Panc1 (cell line): Measurements from ENCODE around the gene RARB. TPM values are rescaled to one million over a fixed set of nuclear protein-coding genes. Genes with fewer than 3 reads are reported as not detected.

ENCODE experiments used
- ATAC-seq: fragments of 200-7000 bp; cut with Tn5 transposase; 2 replicates; pipeline ENCODE4 v1.9.1; 2020; ENCODE audit warnings: mild to moderate bottlenecking, moderate library complexity
- BruUV-seq: library from RNA; stranded (reverse); fragments of 400-500 nt; replicated peaks from 2 replicates; lab custom pipeline; 2021; lab: Mats Ljungman, UMichigan
- CTCF ChIA-PET: fragments of 300-600 bp; sonication (Branson Sonifier 250); formaldehyde crosslinking; loops from one replicate; lab custom pipeline; 2022; ENCODE audit warnings: antibody characterized with exemption; lab: Charles Lee
- POLR2A ChIA-PET: fragments of 300-600 bp; sonication (Branson Sonifier 250); formaldehyde crosslinking; loops from one replicate; lab custom pipeline; 2022; ENCODE audit warnings: antibody characterized with exemption; lab: Charles Lee
- DNase-seq: peaks from one replicate; pipeline ENCODE4 v3.0.0-alpha.2; 2010; ENCODE audit warnings: low read depth, low spot score
- H3K27ac ChIP-seq: 2 replicates; pipeline ENCODE4 v1.5.1; 2011; ENCODE audit warnings: mild to moderate bottlenecking, low read length, inconsistent platforms
- H3K27me3 ChIP-seq: fragments of 200-500 bp; sonication (Bioruptor generic); 2 replicates; pipeline ENCODE4 v1.6.0; 2014; ENCODE audit warnings: low read length, inconsistent platforms; ENCODE audit not compliant: control insufficient read depth, insufficient read depth
- H3K36me3 ChIP-seq: fragments of 200-500 bp; sonication (Bioruptor generic); 2 replicates; pipeline ENCODE4 v1.5.1; 2014; ENCODE audit warnings: inconsistent platforms, mild to moderate bottlenecking, low read length, moderate library complexity; ENCODE audit not compliant: control insufficient read depth, insufficient read depth
- H3K4me1 ChIP-seq: 2 replicates; pipeline ENCODE4 v1.5.1; 2011; ENCODE audit warnings: inconsistent platforms, mild to moderate bottlenecking, low read length, moderate library complexity; ENCODE audit not compliant: control insufficient read depth, insufficient read depth
- H3K4me3 ChIP-seq, 2 experiments: 2 replicates each; pipeline ENCODE4 v1.5.1; 2011 to 2012; ENCODE audit warnings: low read depth in 2 of 2, low read length in 2 of 2, mild to moderate bottlenecking in 2 of 2, inconsistent platforms in 1 of 2, moderate library complexity in 1 of 2
- H3K9me3 ChIP-seq: fragments of 200-500 bp; sonication (Bioruptor generic); 2 replicates; pipeline ENCODE4 v1.5.1; 2014; ENCODE audit warnings: low read depth, mild to moderate bottlenecking, inconsistent platforms, low read length, moderate library complexity; ENCODE audit not compliant: control insufficient read depth, insufficient read depth
- CTCF ChIP-seq: fragments of 450-650 bp; IDR thresholded peaks from 2 replicates; pipeline ENCODE4 v1.5.1; 2017; ENCODE audit warnings: mild to moderate bottlenecking
- POLR2AphosphoS5 ChIP-seq: IDR thresholded peaks from 2 replicates; pipeline ENCODE4 v1.6.1; 2012; ENCODE audit warnings: mild to moderate bottlenecking, low read depth, low read length, moderate library complexity
- SIN3A ChIP-seq: IDR thresholded peaks from 2 replicates; pipeline ENCODE4 v1.6.1; 2012; ENCODE audit warnings: low read depth, mild to moderate bottlenecking, low read length, moderate library complexity, borderline replicate concordance; ENCODE audit not compliant: insufficient read depth
- TCF7L2 ChIP-seq: IDR thresholded peaks from 2 replicates; pipeline ENCODE4 v1.6.1; 2011; ENCODE audit warnings: mild to moderate bottlenecking, low read depth, low read length, inconsistent platforms
- in situ Hi-C: cut with HindIII; loops from 2 replicates; pipeline ENCODE4 v1.10.0; 2016; ENCODE audit warnings: low sequenced_read_pairs, low pct_unique_long_range_greater_than_20kb
- intact Hi-C: fragments of 100-400 bp; cut with micrococcal nuclease; formaldehyde crosslinking; loops from one replicate; pipeline ENCODE4 v1.10.0; 2022; ENCODE audit not compliant: unreplicated experiment
- total RNA-seq: library from RNA; stranded (reverse); gene quantifications from one replicate; pipeline ENCODE4 v1.2.1, GENCODE V29; 2021; ENCODE audit not compliant: unreplicated experiment
- TF ChIP-seq, protein P1 (sequence below), 2 experiments: IDR thresholded peaks; 2 replicates each; pipeline ENCODE4 v1.6.1; 2011 to 2012; ENCODE audit warnings: low read depth in 2 of 2, control low read depth in 1 of 2, low read length in 1 of 2, mild to moderate bottlenecking in 1 of 2, moderate library complexity in 1 of 2; ENCODE audit not compliant: insufficient read depth in 1 of 2

RARB gene
- total RNA-seq, 1 experiment from 2014 or later: not detected

DNA sequence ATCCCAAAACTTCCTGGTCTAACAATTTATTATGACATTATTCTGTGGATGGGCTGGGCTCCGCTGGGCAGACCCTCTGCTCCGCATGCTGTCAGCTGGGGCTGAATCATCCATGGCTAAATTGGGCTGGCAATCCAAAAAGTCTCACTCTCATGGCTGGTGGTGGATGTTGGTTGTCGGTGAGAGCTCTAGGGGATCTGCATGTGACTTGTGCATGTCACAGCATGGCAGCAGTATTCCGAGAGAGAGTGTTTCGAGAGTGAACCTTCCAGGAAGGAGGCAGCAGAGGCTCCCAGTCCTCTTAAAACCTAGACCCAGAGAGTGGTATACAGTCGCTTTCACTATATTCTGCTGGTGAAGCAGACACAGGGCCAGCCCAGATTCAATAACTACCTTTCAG lies 9.9 kb downstream of the RARB start:
- no peaks in the 10 kb centered on the region for H3K4me1 ChIP-seq
- in situ Hi-C loops: no loop called here
- POLR2A ChIA-PET: no interaction called here

GRCh38 chr3:25438791-25439555 lies 10.9 kb downstream of the RARB start:
- ATAC-seq: no peak
- TF ChIP-seq POLR2AphosphoS5 (no peak), SIN3A (no peak), CTCF (no peak), TCF7L2 (no peak)
- TF ChIP-seq, protein P1, sequence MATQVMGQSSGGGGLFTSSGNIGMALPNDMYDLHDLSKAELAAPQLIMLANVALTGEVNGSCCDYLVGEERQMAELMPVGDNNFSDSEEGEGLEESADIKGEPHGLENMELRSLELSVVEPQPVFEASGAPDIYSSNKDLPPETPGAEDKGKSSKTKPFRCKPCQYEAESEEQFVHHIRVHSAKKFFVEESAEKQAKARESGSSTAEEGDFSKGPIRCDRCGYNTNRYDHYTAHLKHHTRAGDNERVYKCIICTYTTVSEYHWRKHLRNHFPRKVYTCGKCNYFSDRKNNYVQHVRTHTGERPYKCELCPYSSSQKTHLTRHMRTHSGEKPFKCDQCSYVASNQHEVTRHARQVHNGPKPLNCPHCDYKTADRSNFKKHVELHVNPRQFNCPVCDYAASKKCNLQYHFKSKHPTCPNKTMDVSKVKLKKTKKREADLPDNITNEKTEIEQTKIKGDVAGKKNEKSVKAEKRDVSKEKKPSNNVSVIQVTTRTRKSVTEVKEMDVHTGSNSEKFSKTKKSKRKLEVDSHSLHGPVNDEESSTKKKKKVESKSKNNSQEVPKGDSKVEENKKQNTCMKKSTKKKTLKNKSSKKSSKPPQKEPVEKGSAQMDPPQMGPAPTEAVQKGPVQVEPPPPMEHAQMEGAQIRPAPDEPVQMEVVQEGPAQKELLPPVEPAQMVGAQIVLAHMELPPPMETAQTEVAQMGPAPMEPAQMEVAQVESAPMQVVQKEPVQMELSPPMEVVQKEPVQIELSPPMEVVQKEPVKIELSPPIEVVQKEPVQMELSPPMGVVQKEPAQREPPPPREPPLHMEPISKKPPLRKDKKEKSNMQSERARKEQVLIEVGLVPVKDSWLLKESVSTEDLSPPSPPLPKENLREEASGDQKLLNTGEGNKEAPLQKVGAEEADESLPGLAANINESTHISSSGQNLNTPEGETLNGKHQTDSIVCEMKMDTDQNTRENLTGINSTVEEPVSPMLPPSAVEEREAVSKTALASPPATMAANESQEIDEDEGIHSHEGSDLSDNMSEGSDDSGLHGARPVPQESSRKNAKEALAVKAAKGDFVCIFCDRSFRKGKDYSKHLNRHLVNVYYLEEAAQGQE (IDR thresholded peaks at IDR 0.05; ENCODE audit: insufficient read depth in 1 of 2, low read depth in 2 of 2, low read length in 1 of 2): no peak
- ChIA-PET POLR2A (no interaction called here), CTCF (no interaction called here)
- no peaks in the 10 kb centered on the region; the same call in 1 of the 2 replicates for H3K27me3 ChIP-seq
- no peaks in the 10 kb centered on the region for H3K36me3 ChIP-seq
- no peak for DNase-seq
- no peaks in the 10 kb centered on the region for H3K4me1 ChIP-seq
- BruUV-seq: no TSS peak
- in situ Hi-C loops (no loop called here), intact Hi-C loops (no loop called here)
- no peaks in the 10 kb centered on the region for H3K9me3 ChIP-seq
- H3K27ac ChIP-seq: no peak overlapping the region
- H3K4me3 ChIP-seq: no peak overlapping the region

More for the DNA sequence above, 9.9 kb downstream of the RARB start:
- Histone ChIP-seq H3K4me3 (no peak overlapping the region), H3K9me3 (no peaks in the 10 kb centered on the region), H3K27ac (no peak overlapping the region), H3K36me3 (no peaks in the 10 kb centered on the region), H3K27me3 (no peaks in the 10 kb centered on the region; the same call in 1 of the 2 replicates)
- BruUV-seq: no TSS peak
- CTCF ChIA-PET: no interaction called here
- DNase-seq (no peak), ATAC-seq (no peak)
- TF ChIP-seq SIN3A (no peak), TCF7L2 (no peak), CTCF (no peak), POLR2AphosphoS5 (no peak)
- TF ChIP-seq, protein P1 (IDR thresholded peaks at IDR 0.05; ENCODE audit: insufficient read depth in 1 of 2, low read depth in 2 of 2, low read length in 1 of 2): no peak
- intact Hi-C loops: no loop called here
